ENCODE results near the gene CYB561D1. TPM values are rescaled to one million over a fixed set of nuclear protein-coding genes. Genes with fewer than 3 reads are reported as not detected.

Gene CYB561D1
- total and polyA plus RNA-seq, 9 of the 15 experiments (the other 6 are each of a cell fraction or from before 2014, with no cell fraction given) = 0.71 to 7.2 (median 3.5) TPM

GRCh38 chr1:109527098-109527811 is 33.4 kb downstream of the CYB561D1 start:
- Histone ChIP-seq H3K36me3 (ENCODE audit: control insufficient read depth, insufficient read depth, low read length) (no peaks in the 10 kb centered on the region), H3K79me2 (ENCODE audit: control insufficient read depth, insufficient read depth, low read length) (no peaks in the 10 kb centered on the region), H3K4me1 (replicated peaks in 1 of 2; ENCODE audit: control insufficient read depth in 2 of 2, insufficient read depth in 2 of 2, low read length in 2 of 2) (peaks cover 4 to 9% of the 10 kb centered on the region in 2 experiments; a peak in 4 of 5 replicates), H3K27me3 (ENCODE audit: control insufficient read depth in 2 of 2, insufficient read depth in 2 of 2, low read length in 2 of 2) (peaks cover 22 to 34% of the 10 kb centered on the region in 2 experiments), H3K4me2 (ENCODE audit: insufficient read depth, low read length) (no peak overlapping the region), H4K20me1 (replicated peaks; ENCODE audit: control insufficient read depth, insufficient read depth, low read length) (no peaks in the 10 kb centered on the region), H3K9me1 (ENCODE audit: control insufficient read depth, insufficient read depth, low read length) (no peaks in the 10 kb centered on the region), H3K9ac (ENCODE audit: insufficient read depth in 1 of 2, low read depth in 2 of 2, low read length in 2 of 2) (no peak overlapping the region), H2AFZ (ENCODE audit: low read depth, low read length) (no peak overlapping the region), H3K9me3 (replicated peaks; ENCODE audit: control insufficient read depth, insufficient read depth, low read depth, low read length) (no peaks in the 10 kb centered on the region), H3K27ac (ENCODE audit: extremely low read depth, low read depth, low read length) (no peak overlapping the region), H3K4me3 (no peak overlapping the region)
- ChIA-PET CTCF (ENCODE audit: low intra/inter-chr PET ratio) (interaction anchor here (0.6 kb wide), 2 partner anchors 34 to 1637 kb away, joined by 3 to 4 read pairs; partner anchors contain the start of gene CYB561D1), POLR2A (interaction anchor here (0.6 kb wide), 2 partner anchors 19 to 286 kb away, joined by 3 read pairs; no protein-coding TSS in a partner anchor)
- no peak for ATAC-seq
- in situ Hi-C loops (cut with MboI) = no loop called here
- intact Hi-C loops (cut with micrococcal nuclease) = no loop called here
- no TSS peak for BruUV-seq (replicated peaks)
- no peak for FAIRE-seq
- WGBS (ENCODE audit: insufficient coverage, low coverage, missing lambda C conversion rate) = 9% methylated on average over 14 of the region's 14 CpGs
- no peak for DNase-seq (ENCODE audit: extremely low read depth in 1 of 4, low spot score in 3 of 4)
- TF ChIP-seq KAT2B (IDR thresholded peaks at IDR 0.05; ENCODE audit: low read depth, low read length) (no peak), NR2F6 (CRISPR knock-in tag; IDR thresholded peaks at IDR 0.05) (no peak), PPARD (CRISPR knock-in tag; IDR thresholded peaks at IDR 0.05) (no peak), CEBPB (tag; IDR thresholded peaks at IDR 0.05) (no peak), NELFE (IDR thresholded peaks at IDR 0.05; ENCODE audit: insufficient read depth, insufficient read length) (no peak), MCM7 (IDR thresholded peaks at IDR 0.05) (no peak), KDM2B (CRISPR knock-in tag; IDR thresholded peaks at IDR 0.05) (no peak), THAP12 (CRISPR knock-in tag; IDR thresholded peaks at IDR 0.05) (no peak), ZNF311 (CRISPR knock-in tag; IDR thresholded peaks at IDR 0.05) (no peak), PHB (CRISPR knock-in tag; IDR thresholded peaks at IDR 0.05) (no peak), CBX2 (IDR thresholded peaks at IDR 0.05; ENCODE audit: insufficient read depth, low read length, poor library complexity, severe bottlenecking) (no peak), ZC3H4 (CRISPR knock-in tag; IDR thresholded peaks at IDR 0.05; ENCODE audit: borderline replicate concordance) (no peak), HMG20B (CRISPR knock-in tag; IDR thresholded peaks at IDR 0.05) (no peak), ZNF444 (CRISPR knock-in tag; IDR thresholded peaks at IDR 0.05) (no peak), RNF219 (CRISPR knock-in tag; IDR thresholded peaks at IDR 0.05) (no peak)

Data from K562 (cell line).